Activated naive CD4-positive, alpha-beta T cell (primary cell): Measurements from ENCODE around the gene ESR2.
"Not testable (repeated sequence)": the region's sequence is repeated elsewhere in the genome, so short reads cannot be mapped to it uniquely, and the experiment has no call there.

Experiments used
- DNase-seq, 4 experiments: peaks; one replicate each; lab custom pipeline; 2025; lab: John Stamatoyannopoulos, UW

Gene ESR2

GRCh38 chr14:64197996-64198395 lies 96.2 kb downstream of the ESR2 start:
- no peak for DNase-seq

- DNase-seq = no peak
These were observed 97.3 kb downstream of the ESR2 start for GRCh38 chr14:64196814-64197411.

- no peak for DNase-seq
These were observed 98.1 kb downstream of the ESR2 start for GRCh38 chr14:64196056-64196455.

- DNase-seq = no peak
These were observed 99.0 kb downstream of the ESR2 start for GRCh38 chr14:64195199-64195598.

GRCh38 chr14:64194404-64194803 lies 99.8 kb downstream of the ESR2 start:
- DNase-seq = no peak

GRCh38 chr14:64193821-64194220 lies 100.3 kb downstream of the ESR2 start:
- no peak for DNase-seq

GRCh38 chr14:64191756-64192155 lies 102.4 kb downstream of the ESR2 start:
- no peak for DNase-seq

- no peak for DNase-seq
These were observed 103.1 kb downstream of the ESR2 start for GRCh38 chr14:64190974-64191502.

GRCh38 chr14:64187331-64187730 lies 106.8 kb downstream of the ESR2 start:
- no peak for DNase-seq

- no peak for DNase-seq
These were observed 107.7 kb downstream of the ESR2 start for GRCh38 chr14:64186231-64187129.

- no peak for DNase-seq
These were observed 109.0 kb downstream of the ESR2 start for GRCh38 chr14:64185184-64185583.

- no peak for DNase-seq
These were observed 110.0 kb downstream of the ESR2 start for GRCh38 chr14:64184103-64184729.

GRCh38 chr14:64182908-64183307 lies 111.3 kb downstream of the ESR2 start:
- DNase-seq = not testable (repeated sequence)

- DNase-seq = no peak
These were observed 115.4 kb downstream of the ESR2 start for GRCh38 chr14:64178814-64179213.

- no peak for DNase-seq
These were observed 117.8 kb downstream of the ESR2 start for GRCh38 chr14:64176330-64176729.

- DNase-seq = no peak
These were observed 119.0 kb downstream of the ESR2 start for GRCh38 chr14:64174922-64175782.

- no peak for DNase-seq
These were observed 124.0 kb downstream of the ESR2 start for GRCh38 chr14:64170181-64170580.

GRCh38 chr14:64159588-64159987 lies 134.6 kb downstream of the ESR2 start:
- no peak for DNase-seq

GRCh38 chr14:64158608-64159007 lies 135.6 kb downstream of the ESR2 start:
- DNase-seq = no peak

GRCh38 chr14:64149921-64150320 lies 144.2 kb downstream of the ESR2 start:
- DNase-seq = no peak

- DNase-seq = no peak
These were observed 146.9 kb downstream of the ESR2 start for GRCh38 chr14:64147126-64147790.
